Hepatocyte (in vitro differentiated cells): ENCODE results near the gene EYS.

ENCODE experiments used
- EZH2 ChIP-seq: fragments of 200-600 bp; sonication (generic); IDR thresholded peaks from 2 replicates; pipeline ENCODE4 v1.6.1; 2016; ENCODE audit warnings: antibody characterized with exemption, mild to moderate bottlenecking, borderline replicate concordance
- EZH2phosphoT487 ChIP-seq: fragments of 200-600 bp; sonication (generic); IDR thresholded peaks from one replicate; pipeline ENCODE4 v1.6.1; 2018; ENCODE audit warnings: antibody characterized with exemption, mild to moderate bottlenecking, low read depth, moderate library complexity; ENCODE audit not compliant: unreplicated experiment, severe bottlenecking
- TF ChIP-seq, protein P1 (sequence below): fragments of 200-600 bp; sonication (generic); IDR thresholded peaks from 2 replicates; pipeline ENCODE4 v1.5.1; 2016; ENCODE audit warnings: antibody characterized with exemption, mild to moderate bottlenecking; ENCODE audit not compliant: poor library complexity

DNA sequence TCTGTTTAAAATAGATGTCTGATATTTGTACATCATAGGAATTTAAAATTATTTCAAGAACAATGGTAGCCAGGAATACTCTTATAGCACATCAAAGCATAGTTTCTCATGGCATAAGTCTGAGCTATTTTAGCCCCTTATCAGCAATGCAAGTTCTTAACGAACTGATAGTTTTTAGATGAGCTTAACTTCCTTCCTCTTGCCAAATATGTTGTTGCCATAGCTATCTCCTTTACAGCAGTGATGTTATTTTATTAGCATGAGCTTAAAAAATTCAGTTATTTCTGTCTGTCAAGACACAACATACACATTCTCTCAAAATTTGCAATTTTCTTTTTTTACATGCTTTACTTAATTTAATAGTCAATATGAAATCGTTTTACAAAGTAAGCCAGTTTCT, 1204.2 kb downstream of the EYS start:
- TF ChIP-seq, protein P1, sequence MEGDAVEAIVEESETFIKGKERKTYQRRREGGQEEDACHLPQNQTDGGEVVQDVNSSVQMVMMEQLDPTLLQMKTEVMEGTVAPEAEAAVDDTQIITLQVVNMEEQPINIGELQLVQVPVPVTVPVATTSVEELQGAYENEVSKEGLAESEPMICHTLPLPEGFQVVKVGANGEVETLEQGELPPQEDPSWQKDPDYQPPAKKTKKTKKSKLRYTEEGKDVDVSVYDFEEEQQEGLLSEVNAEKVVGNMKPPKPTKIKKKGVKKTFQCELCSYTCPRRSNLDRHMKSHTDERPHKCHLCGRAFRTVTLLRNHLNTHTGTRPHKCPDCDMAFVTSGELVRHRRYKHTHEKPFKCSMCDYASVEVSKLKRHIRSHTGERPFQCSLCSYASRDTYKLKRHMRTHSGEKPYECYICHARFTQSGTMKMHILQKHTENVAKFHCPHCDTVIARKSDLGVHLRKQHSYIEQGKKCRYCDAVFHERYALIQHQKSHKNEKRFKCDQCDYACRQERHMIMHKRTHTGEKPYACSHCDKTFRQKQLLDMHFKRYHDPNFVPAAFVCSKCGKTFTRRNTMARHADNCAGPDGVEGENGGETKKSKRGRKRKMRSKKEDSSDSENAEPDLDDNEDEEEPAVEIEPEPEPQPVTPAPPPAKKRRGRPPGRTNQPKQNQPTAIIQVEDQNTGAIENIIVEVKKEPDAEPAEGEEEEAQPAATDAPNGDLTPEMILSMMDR, result no peak
- TF ChIP-seq EZH2phosphoT487 (no peak), EZH2 (no peak)
